Heart right ventricle (tissue), 16 donors: Measurements from ENCODE around the gene C6orf89. TPM values are rescaled to one million over a fixed set of nuclear protein-coding genes. Genes with fewer than 3 reads are reported as not detected.

Experiments
- ATAC-seq, 8 donors: fragments of 200-7000 bp; cut with Tn5 transposase; one replicate each; pipeline ENCODE4 v1.9.1; 2020; ENCODE audit warnings: mild to moderate bottlenecking in 8 of 8, moderate library complexity in 8 of 8, moderate number of reproducible peaks in 1 of 8
- DNase-seq, 2 donors: peaks; one replicate each; pipeline ENCODE4 v3.0.0-alpha.2; 2020
- H3K27ac ChIP-seq, 10 donors: fragments of 200-600 bp; sonication (generic) in 2 of 10; one replicate each; pipeline versions ENCODE4 v1.5.0 to v1.8.0; 2020 to 2022; ENCODE audit warnings: mild to moderate bottlenecking in 3 of 10
- H3K27me3 ChIP-seq, 7 donors: fragments of 200-600 bp; one replicate each; pipeline ENCODE4 v1.8.0; 2021 to 2022; ENCODE audit warnings: mild to moderate bottlenecking in 2 of 7
- H3K36me3 ChIP-seq, 9 donors: fragments of 200-600 bp; sonication (generic) in 1 of 9; one replicate each; pipeline versions ENCODE4 v1.5.0 to v1.8.0; 2020 to 2022; ENCODE audit warnings: mild to moderate bottlenecking in 2 of 9
- H3K4me1 ChIP-seq, 9 donors: fragments of 200-600 bp; sonication (generic) in 1 of 9; one replicate each; pipeline versions ENCODE4 v1.5.0 to v1.8.0; 2020 to 2022; ENCODE audit warnings: mild to moderate bottlenecking in 4 of 9
- H3K4me3 ChIP-seq, 10 donors: fragments of 200-600 bp; sonication (generic) in 2 of 10; one replicate each; pipeline versions ENCODE4 v1.5.0 to v1.8.0; 2020 to 2022; ENCODE audit warnings: mild to moderate bottlenecking in 7 of 10, moderate library complexity in 2 of 10
- H3K9me3 ChIP-seq, 11 donors: fragments of 200-600 bp in 10 of 11; sonication (generic) in 2 of 11; one replicate each; pipeline versions ENCODE4 v1.5.0 to v1.8.0; 2013 to 2022; ENCODE audit warnings: mild to moderate bottlenecking in 2 of 11, control low read depth in 1 of 11, moderate library complexity in 1 of 11
- WGBS, 2 donors: extraction: QIAGEN DNeasy Blood & Tissue Kit; methylation state at CpG; one replicate each; pipeline ENCODE4 v1.1.7; 2013; ENCODE audit warnings: inconsistent platforms in 1 of 2; 5-methylcytosine and 5-hydroxymethylcytosine counted together
- intact Hi-C, 10 donors: fragments of 100-400 bp; cut with DNase I; formaldehyde crosslinking; loops; one replicate each; pipeline versions ENCODE4 v1.11.1 to v1.14.2; 2022
- polyA plus RNA-seq, 2 donors: library from polyadenylated mRNA; stranded (reverse); fragments of 200-250 nt; gene quantifications; one replicate each; pipeline ENCODE4 v1.2.3, GENCODE V29; 2013
- total RNA-seq, 10 donors: library from RNA; stranded (reverse); fragmentation: NEBNext Ultra II Directional in 3 of 10; extraction: Animal tissue kit (Norgen Biotek cat#: 25700) in 3 of 10; gene quantifications; one replicate each; pipeline versions ENCODE4 v1.2.1 to v1.2.4, GENCODE V29; 2021 to 2023
- TF ChIP-seq, protein P1 (sequence below), 9 donors: fragments of 200-600 bp; sonication (generic) in 2 of 9; IDR thresholded peaks; one replicate each; pipeline versions ENCODE4 v1.5.0 to v1.8.0; 2021 to 2022; ENCODE audit warnings: antibody characterized with exemption in 9 of 9, mild to moderate bottlenecking in 5 of 9, moderate library complexity in 1 of 9
- donor health status: Arrhythmogenic right ventricular cardiomyopathy.
- donor health status: ischemic (EF 13 %, LVEDD 7.1; RV severe dilation, severe dysfunction).
- donor health status: healthy with polysubstance abuse.
- donor health status: DM: no; HTN: yes; CAD: no.
- donor health status: DM: no; HTN: no; CAD: no.
- donor health status: ischemic (EF 25% LVEDD 6.9; RV normal size, moderate dysfunction).
- donor health status: ischemic (EF 25% LVEDD 5.7; RV mildly dilated, moderate dysfunction).
- donor health status: healthy.
- donor health status: DM: yes; HTN: yes; CAD: no.
- donor health status: Ischemic cardiomyopathy.
- donor health status: ischemic (EF 35%, LVEDD 5.7; RV mildly dilated, moderate dysfunction).
- donor health status: nonischemic (EF 11% LVEDD 7.7; RV severe dilation, severe dysfunction).
- donor health status: DM: yes; HTN: yes; CAD: no.
- donor health status: PGD.
- donor health status: ischemic (EF 29% LVEDD 5.4; RV normal size, mild dysfunction).
- donor health status: nonischemic (EF 23%, LVEDD 6.1; RV moderate dilation, normal function).

Gene C6orf89
- total and polyA plus RNA-seq, 12 donors, result 22.5 to 104 (median 72.9) TPM

GRCh38 chr6:36852481-36853147 is 33.1 kb upstream of the C6orf89 start:
- peaks cover 0 to 6% (median 0%) of the 10 kb centered on the region in 11 donors for H3K9me3 ChIP-seq
- no peaks in the 10 kb centered on the region for H3K27me3 ChIP-seq
- TF ChIP-seq, protein P1, sequence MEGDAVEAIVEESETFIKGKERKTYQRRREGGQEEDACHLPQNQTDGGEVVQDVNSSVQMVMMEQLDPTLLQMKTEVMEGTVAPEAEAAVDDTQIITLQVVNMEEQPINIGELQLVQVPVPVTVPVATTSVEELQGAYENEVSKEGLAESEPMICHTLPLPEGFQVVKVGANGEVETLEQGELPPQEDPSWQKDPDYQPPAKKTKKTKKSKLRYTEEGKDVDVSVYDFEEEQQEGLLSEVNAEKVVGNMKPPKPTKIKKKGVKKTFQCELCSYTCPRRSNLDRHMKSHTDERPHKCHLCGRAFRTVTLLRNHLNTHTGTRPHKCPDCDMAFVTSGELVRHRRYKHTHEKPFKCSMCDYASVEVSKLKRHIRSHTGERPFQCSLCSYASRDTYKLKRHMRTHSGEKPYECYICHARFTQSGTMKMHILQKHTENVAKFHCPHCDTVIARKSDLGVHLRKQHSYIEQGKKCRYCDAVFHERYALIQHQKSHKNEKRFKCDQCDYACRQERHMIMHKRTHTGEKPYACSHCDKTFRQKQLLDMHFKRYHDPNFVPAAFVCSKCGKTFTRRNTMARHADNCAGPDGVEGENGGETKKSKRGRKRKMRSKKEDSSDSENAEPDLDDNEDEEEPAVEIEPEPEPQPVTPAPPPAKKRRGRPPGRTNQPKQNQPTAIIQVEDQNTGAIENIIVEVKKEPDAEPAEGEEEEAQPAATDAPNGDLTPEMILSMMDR (IDR thresholded peaks at IDR 0.05), result no peak
- WGBS, 2 donors, result 55 to 57% methylated on average over 4 of the region's 4 CpGs
- intact Hi-C loops, result loop anchor here in 7 of 10 donors (1.0 to 10.0 kb wide), 5 partner anchors 85 to 238 kb away; no protein-coding TSS in a partner anchor
- no peak for DNase-seq
- H3K4me3 ChIP-seq, result no peak overlapping the region
- H3K27ac ChIP-seq, result peak overlapping the region; percentile 1 to 83 (median 60)
- ATAC-seq, result peak in 5 of 8 donors; percentile 17 to 29 (median 21)
- H3K36me3 ChIP-seq, result peaks cover 0 to 24% (median 6%) of the 10 kb centered on the region in 9 donors
- peaks cover 5 to 78% (median 75%) of the 10 kb centered on the region in 9 donors for H3K4me1 ChIP-seq

DNA sequence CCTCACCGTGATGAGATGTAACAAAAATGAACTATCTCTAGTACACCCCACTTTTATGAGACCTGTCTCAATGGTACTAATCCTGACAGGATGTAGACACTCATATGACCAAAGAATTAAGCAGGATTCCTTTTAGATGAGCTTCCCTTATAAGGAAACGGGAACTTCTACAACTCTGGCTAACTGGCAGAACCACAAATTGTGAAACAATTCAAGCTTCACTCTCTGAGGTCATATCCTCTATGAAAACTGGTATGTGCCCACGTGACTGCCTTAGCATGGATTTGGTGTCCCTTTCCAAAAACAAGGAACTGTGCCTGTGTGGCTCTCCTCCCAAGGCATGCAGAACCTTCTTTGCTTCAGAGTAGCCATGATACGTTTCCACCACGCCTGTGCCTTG is 32.4 kb upstream of the C6orf89 start:
- intact Hi-C loops, result loop anchor here in 7 of 10 donors (2.0 to 10.0 kb wide), 4 partner anchors 86 to 239 kb away; no protein-coding TSS in a partner anchor

DNA sequence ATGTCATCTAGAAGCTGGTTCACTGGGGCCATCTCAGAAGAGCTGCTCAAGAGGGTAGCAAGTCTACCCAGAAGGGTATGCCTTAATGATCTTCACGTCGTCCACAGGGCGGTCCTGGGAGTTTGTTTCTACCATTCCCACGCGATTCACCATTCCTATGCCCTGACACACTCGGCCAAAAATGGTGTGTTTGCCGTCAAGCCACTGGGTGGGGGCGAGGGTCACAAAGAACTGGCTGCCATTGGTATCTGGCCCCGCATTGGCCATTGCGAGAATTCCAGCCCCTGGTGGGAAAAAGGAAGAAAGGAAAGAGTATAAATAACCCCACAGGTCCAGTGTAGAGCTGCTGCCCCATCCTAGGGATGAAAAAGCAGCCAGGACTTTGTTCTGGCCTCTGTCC is 30.0 kb upstream of the C6orf89 start:
- Histone ChIP-seq H3K27ac (peak overlapping the region in 8 of 10 donors; percentile 11 to 64 (median 50)), H3K4me3 (no peak overlapping the region), H3K4me1 (peaks cover 5 to 58% (median 44%) of the 10 kb centered on the region in 9 donors), H3K27me3 (no peaks in the 10 kb centered on the region), H3K36me3 (peaks cover 0 to 24% (median 8%) of the 10 kb centered on the region in 9 donors), H3K9me3 (peaks cover 0 to 3% (median 0%) of the 10 kb centered on the region in 11 donors)
- DNase-seq, result no peak
- TF ChIP-seq, protein P1 (IDR thresholded peaks at IDR 0.05), result no peak
- 85 to 88% methylated on average over 10 of the region's 10 CpGs for WGBS, 2 donors
- intact Hi-C loops, result loop anchor here in 4 of 10 donors (10.0 kb wide), 2 partner anchors 231 to 241 kb away; no protein-coding TSS in a partner anchor
- ATAC-seq, result no peak

More for the DNA sequence above, 32.4 kb upstream of the C6orf89 start:
- Histone ChIP-seq H3K36me3 (peaks cover 0 to 24% (median 8%) of the 10 kb centered on the region in 9 donors), H3K27ac (peak overlapping the region; percentile 1 to 83 (median 60)), H3K4me1 (peaks cover 5 to 73% (median 68%) of the 10 kb centered on the region in 9 donors), H3K27me3 (no peaks in the 10 kb centered on the region), H3K4me3 (no peak overlapping the region), H3K9me3 (peaks cover 0 to 6% (median 0%) of the 10 kb centered on the region in 11 donors)
- DNase-seq, result no peak
- ATAC-seq, result peak in 6 of 8 donors; percentile 24 to 53 (median 34)
- TF ChIP-seq, protein P1 (IDR thresholded peaks at IDR 0.05), result no peak
- WGBS, 2 donors, result 53 to 57% methylated on average over 5 of the region's 5 CpGs

GRCh38 chr6:36856277-36856676 is 29.5 kb upstream of the C6orf89 start:
- peaks cover 5 to 53% (median 41%) of the 10 kb centered on the region in 9 donors for H3K4me1 ChIP-seq
- DNase-seq, result no peak
- peaks cover 0 to 25% (median 8%) of the 10 kb centered on the region in 9 donors for H3K36me3 ChIP-seq
- intact Hi-C loops, result loop anchor here in 4 of 10 donors (10.0 kb wide), 2 partner anchors 231 to 241 kb away; no protein-coding TSS in a partner anchor
- ATAC-seq, result peak in 3 of 8 donors; percentile 5 to 44 (median 12)
- peak overlapping the region in 9 of 10 donors; percentile 11 to 64 (median 48) for H3K27ac ChIP-seq
- no peaks in the 10 kb centered on the region for H3K9me3 ChIP-seq
- no peak overlapping the region for H3K4me3 ChIP-seq
- WGBS, 2 donors, result 46 to 61% methylated on average over 8 of the region's 8 CpGs
- TF ChIP-seq, protein P1 (IDR thresholded peaks at IDR 0.05), result no peak
- H3K27me3 ChIP-seq, result no peaks in the 10 kb centered on the region
